Mesothelial cell of epicardium (in vitro differentiated cells): ENCODE data around the gene PTPRH. TPM values are rescaled to one million over a fixed set of nuclear protein-coding genes. Genes with fewer than 3 reads are reported as not detected.

ENCODE experiments used
- DNase-seq, 2 experiments: peaks; one replicate each; pipeline ENCODE4 v3.0.0; 2021; ENCODE audit warnings: low spot score in 2 of 2; ENCODE audit not compliant: unreplicated experiment in 2 of 2
- H3K27ac Mint-ChIP-seq: 2 replicates; pipeline ENCODE4 v1.8.0; 2021; ENCODE audit warnings: mixed read lengths
- H3K27me3 Mint-ChIP-seq: 2 replicates; pipeline ENCODE4 v1.8.0; 2021; ENCODE audit warnings: low read depth, mixed read lengths
- H3K36me3 Mint-ChIP-seq: 2 replicates; pipeline ENCODE4 v1.8.0; 2021; ENCODE audit warnings: mixed read lengths
- H3K4me1 Mint-ChIP-seq: 2 replicates; pipeline ENCODE4 v1.8.0; 2021; ENCODE audit warnings: mixed read lengths
- H3K4me3 Mint-ChIP-seq: 2 replicates; pipeline ENCODE4 v1.8.0; 2021; ENCODE audit warnings: mild to moderate bottlenecking, moderate library complexity, mixed read lengths
- H3K9me3 Mint-ChIP-seq: 2 replicates; pipeline ENCODE4 v1.8.0; 2021; ENCODE audit warnings: mixed read lengths
- CTCF ChIP-seq: fragments of 200-600 bp; sonication (generic); IDR thresholded peaks from one replicate; pipeline ENCODE4 v1.5.0; 2021; ENCODE audit warnings: antibody characterized with exemption; ENCODE audit not compliant: unreplicated experiment
- total RNA-seq: library from RNA; stranded (reverse); gene quantifications from 3 replicates; pipeline ENCODE4 v1.2.1, GENCODE V29; 2021

The PTPRH gene
- total RNA-seq, 1 donor from 2014 or later: 10.4 TPM

- no peak for TF ChIP-seq CTCF
- Mint-ChIP-seq H3K4me1 (peaks cover 8% of the 10 kb centered on the region), H3K4me3 (peak overlapping the region; percentile 94), H3K27me3 (peaks cover 56% of the 10 kb centered on the region), H3K36me3 (no peaks in the 10 kb centered on the region), H3K9me3 (no peaks in the 10 kb centered on the region), H3K27ac (peak overlapping the region; percentile 97)
- peak in 1 of 2 experiments; percentile 78 for DNase-seq
Observed at GRCh38 chr19:55165952-55166529, 43.3 kb downstream of the PTPRH start.

- Mint-ChIP-seq H3K27ac (no peak overlapping the region), H3K36me3 (no peaks in the 10 kb centered on the region), H3K27me3 (peaks cover 67% of the 10 kb centered on the region), H3K4me1 (peaks cover 14% of the 10 kb centered on the region), H3K9me3 (no peaks in the 10 kb centered on the region), H3K4me3 (no peak overlapping the region)
- DNase-seq: no peak
- no peak for TF ChIP-seq CTCF
Observed at GRCh38 chr19:55161571-55162322, 47.6 kb downstream of the PTPRH start.

- no peak for DNase-seq
- H3K4me1 Mint-ChIP-seq: peaks cover 15% of the 10 kb centered on the region
- H3K9me3 Mint-ChIP-seq: no peaks in the 10 kb centered on the region
- TF ChIP-seq CTCF: no peak
- no peak overlapping the region for H3K27ac Mint-ChIP-seq
- H3K36me3 Mint-ChIP-seq: no peaks in the 10 kb centered on the region
- peaks cover 70% of the 10 kb centered on the region for H3K27me3 Mint-ChIP-seq
- H3K4me3 Mint-ChIP-seq: no peak overlapping the region
Observed at GRCh38 chr19:55160986-55161365, 48.3 kb downstream of the PTPRH start.

GRCh38 chr19:55160128-55160985 is 48.9 kb downstream of the PTPRH start:
- H3K36me3 Mint-ChIP-seq: no peaks in the 10 kb centered on the region
- H3K4me3 Mint-ChIP-seq: no peak overlapping the region
- TF ChIP-seq CTCF: peak; percentile 87
- peaks cover 15% of the 10 kb centered on the region for H3K4me1 Mint-ChIP-seq
- H3K9me3 Mint-ChIP-seq: no peaks in the 10 kb centered on the region
- peak overlapping the region; percentile 32 for H3K27ac Mint-ChIP-seq
- peak; percentile 89 to 93 for DNase-seq
- H3K27me3 Mint-ChIP-seq: peaks cover 68% of the 10 kb centered on the region

GRCh38 chr19:55158848-55159749 is 50.2 kb downstream of the PTPRH start:
- Mint-ChIP-seq H3K36me3 (no peaks in the 10 kb centered on the region), H3K4me3 (no peak overlapping the region), H3K4me1 (peaks cover 15% of the 10 kb centered on the region), H3K27me3 (peaks cover 73% of the 10 kb centered on the region), H3K9me3 (no peaks in the 10 kb centered on the region), H3K27ac (no peak overlapping the region)
- DNase-seq: no peak
- TF ChIP-seq CTCF: no peak
